Karpas-422 (cell line): ENCODE results near the gene SLC15A3. TPM values are rescaled to one million over a fixed set of nuclear protein-coding genes. Genes with fewer than 3 reads are reported as not detected.

ENCODE experiments used
- DNase-seq: peaks from one replicate; pipeline ENCODE4 v3.0.0-alpha.2; 2015
- H2AFZ ChIP-seq: fragments of 200-600 bp; sonication (generic); 2 replicates; pipeline ENCODE4 v1.6.1; 2014; ENCODE audit warnings: antibody characterized with exemption, low read length, mixed read lengths
- H3K27ac ChIP-seq: fragments of 200-600 bp; sonication (generic); 2 replicates; pipeline ENCODE4 v1.5.1; 2014; ENCODE audit warnings: mild to moderate bottlenecking, low read length, moderate library complexity
- H3K27me3 ChIP-seq: fragments of 200-600 bp; sonication (generic); 2 replicates; pipeline ENCODE4 v1.6.1; 2014; ENCODE audit warnings: low read length, mixed read lengths
- H3K36me3 ChIP-seq: fragments of 200-600 bp; sonication (generic); 2 replicates; pipeline ENCODE4 v1.6.1; 2014; ENCODE audit warnings: low read length, mixed read lengths; ENCODE audit not compliant: insufficient read depth
- H3K4me1 ChIP-seq: fragments of 200-600 bp; sonication (generic); 2 replicates; pipeline ENCODE4 v1.6.1; 2014; ENCODE audit warnings: mild to moderate bottlenecking, low read length, mixed read lengths
- H3K4me2 ChIP-seq: fragments of 200-600 bp; sonication (generic); 2 replicates; pipeline ENCODE4 v1.6.1; 2014; ENCODE audit warnings: low read length, low read depth, mild to moderate bottlenecking; ENCODE audit not compliant: poor library complexity, severe bottlenecking
- H3K4me3 ChIP-seq: fragments of 200-600 bp; sonication (generic); 2 replicates; pipeline ENCODE4 v1.5.1; 2014; ENCODE audit warnings: mild to moderate bottlenecking, antibody characterized with exemption, low read length, mixed read lengths
- H3K79me2 ChIP-seq: fragments of 200-600 bp; sonication (generic); 2 replicates; pipeline ENCODE4 v1.6.1; 2014; ENCODE audit warnings: mild to moderate bottlenecking, low read length, mixed read lengths
- H3K9ac ChIP-seq: fragments of 200-600 bp; sonication (generic); 2 replicates; pipeline ENCODE4 v1.6.0; 2014; ENCODE audit warnings: low read length
- H3K9me2 ChIP-seq: fragments of 200-600 bp; sonication (generic), shearing (Covaris generic); replicated peaks from 2 replicates; pipeline ENCODE4 v1.6.0; 2014; ENCODE audit warnings: mild to moderate bottlenecking, low read length, moderate library complexity; ENCODE audit not compliant: insufficient read depth
- H3K9me3 ChIP-seq: fragments of 300-700, 200-600 bp; sonication (generic); 2 replicates; pipeline ENCODE4 v1.6.1; 2014; ENCODE audit warnings: low read length, mixed read lengths
- H4K20me1 ChIP-seq: fragments of 200-600 bp; sonication (generic); 2 replicates; pipeline ENCODE4 v1.6.1; 2014; ENCODE audit warnings: mild to moderate bottlenecking, antibody characterized with exemption, low read length, low read depth; ENCODE audit not compliant: insufficient read depth
- total RNA-seq: library from RNA; depleted of rRNA; stranded (reverse); fragments of >200 nt; shearing (Covaris generic); gene quantifications from 2 replicates; pipeline ENCODE4 v1.2.3, GENCODE V29; 2014; ENCODE audit warnings: low replicate concordance

SLC15A3 gene
- total RNA-seq, 1 experiment from 2014 or later = 64.7 TPM

DNA sequence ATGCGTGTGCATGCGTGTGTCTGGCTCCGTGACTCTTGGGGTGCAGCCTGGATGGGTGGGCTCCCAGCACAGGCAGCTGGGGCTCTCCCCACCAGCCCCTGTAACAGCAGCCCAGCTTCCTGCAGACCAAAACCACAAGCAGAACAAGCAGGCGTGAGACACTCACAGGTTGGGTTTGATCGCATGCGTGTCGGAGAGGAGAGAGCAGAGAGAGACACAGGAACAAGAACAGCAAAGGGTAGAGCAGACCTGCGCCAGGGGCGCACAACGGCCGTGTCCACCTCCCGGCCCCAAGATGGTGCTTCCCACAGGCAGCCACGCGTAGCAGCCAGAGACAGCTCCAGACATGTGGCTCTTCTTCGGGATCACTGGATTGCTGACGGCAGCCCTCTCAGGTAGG lies 19.5 kb upstream of the SLC15A3 start, which contains the start of gene CD6:
CD6 (plus strand) TSS at position 161 of the 400 bp plus-strand sequence; CDS start at position 347, 186 bp downstream.
- Histone ChIP-seq H3K9ac (no peak within 1 kb of the TSS), H3K9me3 (no peaks in the 10 kb centered on the region), H3K79me2 (no peaks in the 10 kb centered on the region), H3K4me3 (no peak within 1 kb of the TSS), H3K36me3 (no peaks in the 10 kb centered on the region), H3K4me1 (no peaks in the 10 kb centered on the region; the same call in 1 of the 2 replicates), H3K9me2 (no peaks in the 10 kb centered on the region), H2AFZ (no peak within 1 kb of the TSS), H3K27me3 (no peaks in the 10 kb centered on the region), H4K20me1 (no peaks in the 10 kb centered on the region), H3K27ac (no peak within 1 kb of the TSS), H3K4me2 (no peak within 1 kb of the TSS)
- DNase-seq = no peak

DNA sequence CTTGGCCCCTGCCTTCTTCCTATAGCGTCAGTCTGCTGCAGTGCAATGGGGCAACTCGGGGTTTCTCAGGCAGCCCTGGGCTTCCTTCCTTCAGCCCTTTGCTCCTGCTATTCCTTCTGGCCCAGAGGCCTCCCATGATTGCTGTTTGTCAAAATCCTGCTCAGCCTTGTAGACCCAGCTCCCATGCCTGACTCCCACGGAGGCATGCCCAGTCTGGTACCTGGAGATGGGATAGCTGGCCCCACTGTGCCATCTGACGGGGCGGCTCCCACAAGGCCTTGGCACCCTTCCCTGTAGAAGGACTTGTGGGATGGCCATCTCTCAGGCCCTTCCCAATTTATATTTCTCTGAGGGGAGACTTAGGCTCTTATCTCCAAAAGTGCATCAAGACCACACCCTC lies 18.9 kb upstream of the SLC15A3 start:
- no peak overlapping the region for H3K4me2 ChIP-seq
- no peaks in the 10 kb centered on the region for H3K9me2 ChIP-seq
- no peak for DNase-seq
- no peaks in the 10 kb centered on the region for H3K36me3 ChIP-seq
- no peaks in the 10 kb centered on the region for H3K27me3 ChIP-seq
- H2AFZ ChIP-seq = no peak overlapping the region
- H3K4me3 ChIP-seq = no peak overlapping the region
- H4K20me1 ChIP-seq = no peaks in the 10 kb centered on the region
- H3K79me2 ChIP-seq = no peaks in the 10 kb centered on the region
- no peaks in the 10 kb centered on the region for H3K9me3 ChIP-seq
- H3K27ac ChIP-seq = no peak overlapping the region
- H3K9ac ChIP-seq = no peak overlapping the region
- H3K4me1 ChIP-seq = no peaks in the 10 kb centered on the region; the same call in 1 of the 2 replicates

DNA sequence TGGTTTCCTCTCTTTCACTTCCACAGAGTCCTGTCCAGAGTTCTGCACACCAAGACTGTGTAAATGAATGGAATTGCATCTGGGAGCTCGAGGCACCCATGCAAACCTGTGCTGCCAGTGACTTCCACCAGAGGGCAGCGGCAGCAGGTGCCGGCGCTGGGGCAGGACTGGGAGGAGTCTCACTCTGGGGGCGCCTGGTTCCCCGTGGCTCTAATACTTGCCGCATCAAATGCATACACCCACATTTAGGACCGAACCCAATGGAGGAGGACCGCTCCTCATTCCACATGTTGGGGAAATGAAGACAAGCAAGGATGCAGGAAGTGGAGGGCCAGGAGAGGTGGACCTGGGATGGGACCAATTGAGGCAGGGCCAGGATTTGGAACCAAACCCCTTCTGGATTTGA lies 18.4 kb upstream of the SLC15A3 start:
- Histone ChIP-seq H3K79me2 (no peaks in the 10 kb centered on the region), H3K4me1 (no peaks in the 10 kb centered on the region; the same call in 1 of the 2 replicates), H3K9me2 (no peaks in the 10 kb centered on the region), H3K9me3 (no peaks in the 10 kb centered on the region), H2AFZ (no peak overlapping the region), H3K4me3 (no peak overlapping the region), H3K36me3 (no peaks in the 10 kb centered on the region), H4K20me1 (no peaks in the 10 kb centered on the region), H3K9ac (no peak overlapping the region), H3K27me3 (no peaks in the 10 kb centered on the region), H3K4me2 (no peak overlapping the region), H3K27ac (no peak overlapping the region)
- peak; percentile 89 for DNase-seq

DNA sequence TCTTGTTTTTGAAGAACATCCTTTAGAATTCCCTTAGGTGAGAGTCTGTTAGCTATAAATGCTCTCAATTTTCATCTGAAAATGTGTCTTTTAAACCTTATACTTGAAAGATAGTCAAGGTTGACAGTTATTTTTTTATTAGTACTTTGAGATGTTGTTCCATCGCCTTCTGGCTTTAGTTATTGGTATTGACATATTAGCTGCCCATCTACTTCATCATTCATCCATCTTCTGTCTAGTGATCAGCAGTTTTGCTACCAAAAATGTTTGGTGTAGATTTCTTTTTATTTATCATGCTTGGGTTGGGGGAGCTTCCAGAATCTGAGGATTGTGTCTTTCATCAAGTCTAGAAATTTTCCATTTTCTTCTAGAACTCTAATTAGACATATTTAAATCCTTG lies 16.2 kb upstream of the SLC15A3 start:
- no peaks in the 10 kb centered on the region for H3K79me2 ChIP-seq
- no peaks in the 10 kb centered on the region for H4K20me1 ChIP-seq
- no peaks in the 10 kb centered on the region for H3K9me2 ChIP-seq
- H3K27me3 ChIP-seq = no peaks in the 10 kb centered on the region
- H3K36me3 ChIP-seq = no peaks in the 10 kb centered on the region
- H3K4me3 ChIP-seq = no peak overlapping the region
- no peak for DNase-seq
- no peak overlapping the region for H3K4me2 ChIP-seq
- H3K4me1 ChIP-seq = no peaks in the 10 kb centered on the region; the same call in 1 of the 2 replicates
- no peaks in the 10 kb centered on the region for H3K9me3 ChIP-seq
- no peak overlapping the region for H3K9ac ChIP-seq
- no peak overlapping the region for H2AFZ ChIP-seq
- H3K27ac ChIP-seq = no peak overlapping the region

DNA sequence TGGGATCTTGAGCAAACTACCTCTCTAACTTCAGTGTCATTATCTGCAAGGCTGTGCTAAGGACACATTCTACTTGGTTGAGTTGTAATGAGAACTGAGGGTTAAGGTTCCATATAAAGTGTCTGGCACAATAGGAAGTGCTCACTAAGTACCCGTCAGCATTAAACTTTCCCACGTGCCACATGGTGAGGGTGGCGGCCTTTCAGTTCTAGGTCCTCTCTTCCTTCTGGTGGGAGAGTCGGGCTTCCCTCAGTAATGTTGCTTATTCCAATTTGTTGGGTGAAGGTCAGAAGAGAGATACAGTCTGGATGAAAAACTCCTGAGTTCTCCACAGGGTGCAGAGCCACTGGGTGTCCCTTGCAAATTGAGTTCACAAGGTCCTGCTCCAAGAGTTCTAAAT lies 14.9 kb upstream of the SLC15A3 start:
- Histone ChIP-seq H3K79me2 (no peaks in the 10 kb centered on the region), H3K9ac (no peak overlapping the region), H4K20me1 (no peaks in the 10 kb centered on the region), H3K9me2 (no peaks in the 10 kb centered on the region), H3K36me3 (no peaks in the 10 kb centered on the region), H3K4me1 (peaks cover under 1% of the 10 kb centered on the region; the same call in 1 of the 2 replicates), H2AFZ (no peak overlapping the region), H3K27me3 (no peaks in the 10 kb centered on the region), H3K9me3 (no peaks in the 10 kb centered on the region), H3K4me2 (no peak overlapping the region), H3K4me3 (no peak overlapping the region), H3K27ac (no peak overlapping the region)
- no peak for DNase-seq

DNA sequence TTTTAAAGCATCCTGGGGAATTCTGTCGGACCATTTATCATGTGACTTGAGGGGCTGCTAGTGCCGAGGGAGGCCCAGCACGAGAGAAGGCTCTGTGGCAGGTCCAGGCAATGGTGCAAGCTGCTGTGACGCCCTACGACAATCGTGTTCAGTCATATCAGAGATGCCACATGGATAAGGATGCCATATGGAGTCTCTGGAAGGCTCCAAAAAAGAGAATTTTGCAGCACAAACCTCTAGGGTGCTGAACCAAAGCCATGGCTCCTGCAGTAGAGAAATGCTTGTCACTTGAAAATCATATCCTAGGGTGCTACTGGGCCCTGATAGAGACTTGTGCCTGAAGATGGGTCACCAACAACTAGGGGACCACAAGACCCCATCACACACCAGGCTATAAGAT lies 12.8 kb upstream of the SLC15A3 start:
- Histone ChIP-seq H3K9me3 (no peaks in the 10 kb centered on the region), H3K27ac (no peak overlapping the region), H3K4me2 (no peak overlapping the region), H3K4me3 (no peak overlapping the region), H2AFZ (no peak overlapping the region), H3K79me2 (no peaks in the 10 kb centered on the region), H3K4me1 (peaks cover 3% of the 10 kb centered on the region; the same call in 1 of the 2 replicates), H4K20me1 (no peaks in the 10 kb centered on the region), H3K27me3 (no peaks in the 10 kb centered on the region), H3K36me3 (no peaks in the 10 kb centered on the region), H3K9me2 (no peaks in the 10 kb centered on the region), H3K9ac (no peak overlapping the region)
- DNase-seq = no peak

DNA sequence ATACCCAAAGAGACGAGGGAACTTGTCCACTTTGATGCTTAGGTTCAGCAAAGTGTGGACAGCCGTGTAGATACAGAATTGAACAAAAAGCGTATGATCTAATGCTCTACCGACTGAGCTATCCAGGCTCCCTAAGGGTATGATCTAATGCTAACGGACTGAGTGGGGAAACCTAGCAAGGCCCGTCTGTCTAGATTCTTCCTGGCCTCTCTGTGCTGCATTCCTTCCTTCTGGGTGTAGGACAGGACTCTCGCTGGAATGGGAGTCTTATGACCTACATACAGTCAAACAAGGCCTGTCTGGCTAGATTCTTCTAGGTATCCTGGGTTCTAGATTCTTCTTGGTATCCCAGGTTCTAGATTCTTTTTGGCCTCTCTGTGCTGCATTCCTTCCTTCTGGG lies 8.4 kb upstream of the SLC15A3 start:
- H3K27me3 ChIP-seq = no peaks in the 10 kb centered on the region

DNA sequence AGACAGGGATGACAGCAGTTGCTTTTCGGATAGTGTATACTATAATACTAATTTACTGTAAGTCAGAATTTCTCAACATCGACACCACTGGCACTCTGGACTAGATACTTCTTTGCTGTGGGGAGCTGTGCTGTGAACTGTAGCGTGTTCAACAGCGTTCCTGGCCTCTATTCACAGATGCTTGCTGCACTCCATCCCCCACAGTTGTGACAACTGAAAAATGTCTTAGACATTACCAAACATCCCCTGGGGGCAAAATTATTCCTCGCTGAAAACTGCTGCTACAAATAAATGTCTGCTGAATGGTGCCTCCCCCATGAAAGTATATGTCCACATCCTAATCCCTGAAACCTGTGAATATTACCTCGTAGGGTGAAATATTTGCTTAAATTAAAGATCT lies 7.5 kb upstream of the SLC15A3 start:
- Histone ChIP-seq H3K79me2 (no peaks in the 10 kb centered on the region), H3K9me3 (no peaks in the 10 kb centered on the region), H4K20me1 (no peaks in the 10 kb centered on the region), H3K36me3 (no peaks in the 10 kb centered on the region), H3K9ac (no peak overlapping the region), H3K27me3 (no peaks in the 10 kb centered on the region), H3K9me2 (no peaks in the 10 kb centered on the region), H3K4me3 (no peak overlapping the region), H3K4me1 (peaks cover 4% of the 10 kb centered on the region; the same call in 1 of the 2 replicates), H3K4me2 (no peak overlapping the region), H3K27ac (no peak overlapping the region), H2AFZ (no peak overlapping the region)
- DNase-seq = no peak

More for the DNA sequence above, 8.4 kb upstream of the SLC15A3 start:
- H3K79me2 ChIP-seq = no peaks in the 10 kb centered on the region
- no peak overlapping the region for H3K4me3 ChIP-seq
- no peak overlapping the region for H3K27ac ChIP-seq
- H3K4me1 ChIP-seq = peaks cover 3% of the 10 kb centered on the region; the same call in 1 of the 2 replicates
- H3K9me2 ChIP-seq = no peaks in the 10 kb centered on the region
- H2AFZ ChIP-seq = no peak overlapping the region
- H3K9ac ChIP-seq = no peak overlapping the region
- H3K9me3 ChIP-seq = no peaks in the 10 kb centered on the region
- DNase-seq = no peak
- H3K36me3 ChIP-seq = no peaks in the 10 kb centered on the region
- no peak overlapping the region for H3K4me2 ChIP-seq
- H4K20me1 ChIP-seq = no peaks in the 10 kb centered on the region

DNA sequence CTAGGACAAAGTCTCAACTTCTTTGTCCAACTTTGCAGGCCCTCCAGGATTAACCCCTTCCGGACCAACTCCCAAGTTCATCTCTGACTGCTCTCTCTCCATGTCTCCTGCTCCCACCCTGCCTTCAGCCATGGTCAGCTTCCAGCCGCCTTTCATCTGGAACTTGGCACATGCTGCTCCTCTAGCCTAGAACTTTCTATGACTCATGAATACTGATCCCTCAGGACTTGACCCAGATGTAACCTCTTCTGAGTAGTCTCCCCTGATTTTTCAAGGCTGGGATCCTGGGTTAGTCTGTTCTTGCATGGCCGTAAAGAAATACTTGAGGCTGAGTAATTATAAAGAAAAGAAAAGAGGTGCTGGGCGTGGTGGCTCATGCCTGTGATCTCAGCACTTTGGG lies 5.2 kb upstream of the SLC15A3 start:
- Histone ChIP-seq H2AFZ (no peak overlapping the region), H3K79me2 (no peaks in the 10 kb centered on the region), H3K4me1 (peaks cover 14% of the 10 kb centered on the region), H3K4me3 (no peak overlapping the region), H3K27ac (no peak overlapping the region), H3K36me3 (no peaks in the 10 kb centered on the region), H3K9me3 (no peaks in the 10 kb centered on the region), H3K27me3 (no peaks in the 10 kb centered on the region), H4K20me1 (no peaks in the 10 kb centered on the region), H3K9ac (no peak overlapping the region), H3K4me2 (no peak overlapping the region), H3K9me2 (no peaks in the 10 kb centered on the region)
- DNase-seq = no peak
